Spleen (tissue), 11 donors: ENCODE data around the gene CPNE1. TPM values are rescaled to one million over a fixed set of nuclear protein-coding genes. Genes with fewer than 3 reads are reported as not detected.

ENCODE experiments used
- DNase-seq: peaks from one replicate; pipeline ENCODE4 v3.0.0-alpha.2; 2020
- H3K27ac ChIP-seq, 8 donors: fragments of 200-600 bp; sonication (generic) in 7 of 8; 1 replicate in 4 of 8; 2 replicates in 4 of 8; pipeline versions ENCODE4 v1.5.0 to v1.8.0; 2016 to 2021; ENCODE audit warnings: inconsistent platforms in 4 of 8, mild to moderate bottlenecking in 4 of 8, moderate library complexity in 1 of 8
- H3K27me3 ChIP-seq, 7 donors: fragments of 200-600 bp; sonication (generic) in 6 of 7; replicated peaks in 1 of 7; 1 replicate in 4 of 7; 2 replicates in 3 of 7; pipeline versions ENCODE4 v1.5.0 to v1.8.0; 2016 to 2021; ENCODE audit warnings: inconsistent platforms in 3 of 7, mild to moderate bottlenecking in 1 of 7
- H3K36me3 ChIP-seq, 6 donors: fragments of 200-600 bp; sonication (generic) in 5 of 6; 1 replicate in 4 of 6; 2 replicates in 2 of 6; pipeline versions ENCODE4 v1.5.0 to v1.8.0; 2016 to 2021; ENCODE audit warnings: inconsistent platforms in 2 of 6
- H3K4me1 ChIP-seq, 6 donors: fragments of 200-600 bp; sonication (generic) in 5 of 6; 1 replicate in 3 of 6; 2 replicates in 3 of 6; pipeline versions ENCODE4 v1.5.0 to v1.8.0; 2016 to 2021; ENCODE audit warnings: inconsistent platforms in 3 of 6
- H3K4me3 ChIP-seq, 8 donors: fragments of 200-600 bp; sonication (generic) in 7 of 8; 1 replicate in 4 of 8; 2 replicates in 4 of 8; pipeline versions ENCODE4 v1.5.0 to v1.8.0; 2016 to 2021; ENCODE audit warnings: inconsistent platforms in 4 of 8, mild to moderate bottlenecking in 4 of 8, moderate library complexity in 2 of 8
- H3K9me3 ChIP-seq, 8 donors: fragments of 200-600 bp; sonication (generic) in 7 of 8; 1 replicate in 4 of 8; 2 replicates in 4 of 8; pipeline versions ENCODE4 v1.5.0 to v1.8.0; 2016 to 2021; ENCODE audit warnings: inconsistent platforms in 4 of 8
- CTCF ChIP-seq, 11 experiments: fragments of 200-600 bp in 7 of 11; fragments of 450-650 bp in 4 of 11; sonication (generic) in 4 of 11; IDR thresholded peaks in 8 of 11; conservative IDR thresholded peaks in 3 of 11; 1 replicate in 7 of 11; 2 replicates in 4 of 11; pipeline versions ENCODE4 v1.4.0 to v1.8.0; 2016 to 2021; ENCODE audit warnings: antibody characterized with exemption in 11 of 11, inconsistent platforms in 4 of 11, mild to moderate bottlenecking in 1 of 11
- POLR2A ChIP-seq, 3 donors: fragments of 450-650 bp; IDR thresholded peaks; one replicate each; pipeline ENCODE4 v1.5.1; 2017; ENCODE audit warnings: antibody characterized with exemption in 3 of 3, mild to moderate bottlenecking in 1 of 3
- POLR2AphosphoS5 ChIP-seq, 3 donors: sonication (generic); formaldehyde crosslinking; IDR thresholded peaks; one replicate each; pipeline ENCODE4 v1.5.1; 2017; ENCODE audit warnings: antibody characterized with exemption in 3 of 3
- WGBS, 5 donors: extraction: QIAGEN DNeasy Blood & Tissue Kit in 3 of 5; methylation state at CpG; one replicate each; pipeline versions ENCODE4 v1.1.5 to v1.1.7; 2013 to 2018; 5-methylcytosine and 5-hydroxymethylcytosine counted together
- intact Hi-C: fragments of 100-400 bp; cut with DNase I; formaldehyde crosslinking; loops from one replicate; pipeline ENCODE4 v1.15.0; 2023; ENCODE audit warnings: low total_unique reads
- polyA plus RNA-seq, 3 donors: library from polyadenylated mRNA; stranded (reverse); fragments of 200-250 nt; gene quantifications; one replicate each; pipeline ENCODE4 v1.2.1, GENCODE V29; 2013
- total RNA-seq, 7 donors: library from RNA; depleted of rRNA in 3 of 7; stranded (reverse); fragments of >200 nt in 3 of 7; fragmentation: NEBNext Ultra II Directional in 4 of 7; extraction: Animal tissue kit (Norgen Biotek cat#: 25700) in 4 of 7; gene quantifications; one replicate each; pipeline versions ENCODE4 v1.1.0 to v1.2.1, GENCODE V29; 2016 to 2021
- donor health status: healthy with polysubstance abuse.
- donor health status: DM: no; HTN: no; CAD: no; lungs with moderate emphysema.
- donor health status: DM: no; HTN: no; CAD: no.
- donor health status: Bipolar disorder and iron deficiency.
- donor health status: healthy.
- donor health status: DM: no; HTN: no; CAD: no.
- donor health status: DM: yes; HTN: yes; CAD: no.

Gene CPNE1
- total and polyA plus RNA-seq, 10 donors: 93.9 to 247 (median 221) TPM

- Histone ChIP-seq H3K9me3 (no peaks in the 10 kb centered on the region), H3K4me1 (no peaks in the 10 kb centered on the region), H3K4me3 (no peak overlapping the region), H3K36me3 (peaks cover 0 to 100% (median 69%) of the 10 kb centered on the region in 6 donors), H3K27me3 (no peaks in the 10 kb centered on the region), H3K27ac (no peak overlapping the region)
- DNase-seq: no peak
- 75 to 91% (median 86%) methylated on average over 4 of the region's 4 CpGs for WGBS, 5 donors
- TF ChIP-seq POLR2A (IDR thresholded peaks at IDR 0.05): no peak
- TF ChIP-seq POLR2AphosphoS5 (IDR thresholded peaks at IDR 0.05): no peak
- TF ChIP-seq CTCF (IDR thresholded peaks at IDR 0.05 in 8 of 11, conservative IDR thresholded peaks at IDR 0.05 in 3 of 11): no peak
- intact Hi-C loops: no loop called here
These were observed 9.2 kb upstream of the CPNE1 start for GRCh38 chr20:35673884-35674283.

GRCh38 chr20:35669681-35670080 lies 5.0 kb upstream of the CPNE1 start:
- TF ChIP-seq CTCF (IDR thresholded peaks at IDR 0.05 in 8 of 11, conservative IDR thresholded peaks at IDR 0.05 in 3 of 11): no peak
- TF ChIP-seq POLR2AphosphoS5 (IDR thresholded peaks at IDR 0.05): no peak
- TF ChIP-seq POLR2A (IDR thresholded peaks at IDR 0.05): no peak

GRCh38 chr20:35669221-35669620 lies 4.5 kb upstream of the CPNE1 start:
- H3K4me1 ChIP-seq: peaks cover 0 to 8% (median 4%) of the 10 kb centered on the region in 6 donors
- no peaks in the 10 kb centered on the region for H3K9me3 ChIP-seq
- no peak overlapping the region for H3K27ac ChIP-seq
- H3K27me3 ChIP-seq: no peaks in the 10 kb centered on the region
- no peak overlapping the region for H3K4me3 ChIP-seq
- WGBS, 5 donors: 91 to 99% (median 95%) methylated on average over 4 to 5 of the region's 5 CpGs
- intact Hi-C loops: no loop called here
- DNase-seq: no peak
- no peak for TF ChIP-seq POLR2A (IDR thresholded peaks at IDR 0.05)
- no peak for TF ChIP-seq POLR2AphosphoS5 (IDR thresholded peaks at IDR 0.05)
- no peak for TF ChIP-seq CTCF (IDR thresholded peaks at IDR 0.05 in 8 of 11, conservative IDR thresholded peaks at IDR 0.05 in 3 of 11)
- peaks cover 0 to 68% (median 55%) of the 10 kb centered on the region in 6 donors for H3K36me3 ChIP-seq

More at GRCh38 chr20:35669681-35670080, 5.0 kb upstream of the CPNE1 start:
- Histone ChIP-seq H3K36me3 (peaks cover 0 to 73% (median 60%) of the 10 kb centered on the region in 6 donors), H3K4me3 (no peak overlapping the region), H3K27me3 (no peaks in the 10 kb centered on the region), H3K27ac (no peak overlapping the region), H3K4me1 (peaks cover 0 to 8% (median 4%) of the 10 kb centered on the region in 6 donors), H3K9me3 (no peaks in the 10 kb centered on the region)
- WGBS, 5 donors: 78 to 100% (median 90%) methylated on average over 1 of the region's 1 CpG
- intact Hi-C loops: no loop called here
- DNase-seq: no peak

- WGBS, 5 donors: 97 to 99% (median 97%) methylated on average over 17 of the region's 17 CpGs
- Histone ChIP-seq H3K4me3 (no peak overlapping the region), H3K9me3 (no peaks in the 10 kb centered on the region), H3K4me1 (peaks cover 18 to 38% (median 32%) of the 10 kb centered on the region in 6 donors), H3K27me3 (no peaks in the 10 kb centered on the region), H3K36me3 (peaks cover 0 to 35% (median 23%) of the 10 kb centered on the region in 6 donors), H3K27ac (no peak overlapping the region)
- intact Hi-C loops: no loop called here
- DNase-seq: peak; percentile 75
- no peak for TF ChIP-seq POLR2AphosphoS5 (IDR thresholded peaks at IDR 0.05)
- TF ChIP-seq POLR2A (IDR thresholded peaks at IDR 0.05): no peak
- no peak for TF ChIP-seq CTCF (IDR thresholded peaks at IDR 0.05 in 8 of 11, conservative IDR thresholded peaks at IDR 0.05 in 3 of 11)
These were observed 1.2 kb upstream of the CPNE1 start for GRCh38 chr20:35665949-35666288.
